SK-N-SH treated with all-trans-retinoic acid at 6 μM for 48 hours (cell line): Measurements from ENCODE around the gene NFE2L1.

ENCODE experiments used
- ATAC-seq: fragments of 200-7000 bp; cut with Tn5 transposase; 3 replicates; pipeline ENCODE4 v1.9.1; 2020; ENCODE audit warnings: mild to moderate bottlenecking, moderate library complexity
- ARNTL ChIP-seq: fragments of 450-650 bp; formaldehyde crosslinking; IDR thresholded peaks from 2 replicates; pipeline ENCODE4 v1.5.0; 2020; ENCODE audit warnings: low read depth, mild to moderate bottlenecking, moderate library complexity, borderline replicate concordance
- BACH2 ChIP-seq: fragments of 250-450 bp; sonication (Bioruptor Pico); IDR thresholded peaks from 2 replicates; pipeline ENCODE4 v1.9.0; 2021; ENCODE audit warnings: mild to moderate bottlenecking, borderline replicate concordance
- CSDC2 ChIP-seq: fragments of 250-450 bp; sonication (Bioruptor Pico); IDR thresholded peaks from 2 replicates; pipeline ENCODE4 v1.5.0; 2020; ENCODE audit warnings: mild to moderate bottlenecking, moderate library complexity
- ESRRG ChIP-seq: fragments of 250-450 bp; sonication (Bioruptor Pico); IDR thresholded peaks from 2 replicates; pipeline ENCODE4 v1.6.1; 2021; ENCODE audit warnings: mild to moderate bottlenecking
- ISL1 ChIP-seq: fragments of 250-450 bp; sonication (Bioruptor Pico); IDR thresholded peaks from 2 replicates; pipeline ENCODE4 v2.1.2; 2022; ENCODE audit warnings: mild to moderate bottlenecking, moderate library complexity
- OSR1 ChIP-seq: fragments of 250-450 bp; sonication (Bioruptor Pico); IDR thresholded peaks from 2 replicates; pipeline ENCODE4 v1.8.0; 2022; ENCODE audit warnings: moderate library complexity, mild to moderate bottlenecking, inconsistent platforms
- POU6F1 ChIP-seq: fragments of 250-450 bp; sonication (Bioruptor Pico); IDR thresholded peaks from 2 replicates; pipeline ENCODE4 v1.8.0; 2021; ENCODE audit warnings: low read depth, mild to moderate bottlenecking, moderate library complexity, borderline replicate concordance
- PPARA ChIP-seq: fragments of 250-450 bp; sonication (Bioruptor Pico); IDR thresholded peaks from 2 replicates; pipeline ENCODE4 v1.5.0; 2020; ENCODE audit warnings: mild to moderate bottlenecking, borderline replicate concordance
- SNAI2 ChIP-seq: fragments of 250-450 bp; sonication (Bioruptor Pico); IDR thresholded peaks from 2 replicates; pipeline ENCODE4 v1.5.0; 2020; ENCODE audit warnings: mild to moderate bottlenecking, moderate library complexity
- TCF4 ChIP-seq: fragments of 250-450 bp; sonication (Bioruptor Pico); IDR thresholded peaks from 2 replicates; pipeline ENCODE4 v1.8.0; 2021; ENCODE audit warnings: mild to moderate bottlenecking, moderate library complexity, borderline replicate concordance
- TOX ChIP-seq: fragments of 250-450 bp; sonication (Bioruptor Pico); IDR thresholded peaks from 2 replicates; pipeline ENCODE4 v1.8.0; 2021; ENCODE audit warnings: mild to moderate bottlenecking, moderate library complexity, borderline replicate concordance
- ZC3H10 ChIP-seq: fragments of 250-450 bp; sonication (Bioruptor Pico); IDR thresholded peaks from 2 replicates; pipeline ENCODE4 v1.5.1; 2021; ENCODE audit warnings: mild to moderate bottlenecking, moderate library complexity
- ZFP3 ChIP-seq: fragments of 250-450 bp; sonication (Bioruptor Pico); IDR thresholded peaks from 2 replicates; pipeline ENCODE4 v1.5.0; 2020; ENCODE audit warnings: mild to moderate bottlenecking, moderate library complexity
- ZNF565 ChIP-seq: fragments of 450-650 bp; formaldehyde crosslinking; conservative IDR thresholded peaks from 2 replicates; pipeline ENCODE4 v1.5.0; 2020; ENCODE audit warnings: low read depth, mild to moderate bottlenecking, moderate library complexity
- ZNF70 ChIP-seq: fragments of 450-650 bp; formaldehyde crosslinking; IDR thresholded peaks from 2 replicates; pipeline ENCODE4 v1.5.0; 2020; ENCODE audit warnings: mild to moderate bottlenecking, moderate library complexity
- ZNF8 ChIP-seq: fragments of 450-650 bp; formaldehyde crosslinking; IDR thresholded peaks from 2 replicates; pipeline ENCODE4 v1.5.0; 2020; ENCODE audit warnings: mild to moderate bottlenecking, moderate library complexity
- TF ChIP-seq, protein P1 (sequence below): fragments of 250-450 bp; sonication (Bioruptor Pico); IDR thresholded peaks from 2 replicates; pipeline ENCODE4 v1.5.1; 2020; ENCODE audit warnings: low read depth, mild to moderate bottlenecking, moderate library complexity
- TF ChIP-seq, protein P2 (sequence below): fragments of 250-450 bp; sonication (Bioruptor Pico); IDR thresholded peaks from 2 replicates; pipeline ENCODE4 v1.5.0; 2020; ENCODE audit warnings: mild to moderate bottlenecking, moderate library complexity
- TF ChIP-seq, protein P3 (sequence below): fragments of 250-450 bp; sonication (Bioruptor Pico); IDR thresholded peaks from 2 replicates; pipeline ENCODE4 v1.8.0; 2020; ENCODE audit warnings: mild to moderate bottlenecking, moderate library complexity, borderline replicate concordance
- TF ChIP-seq, protein P4 (sequence below): fragments of 250-450 bp; sonication (Bioruptor Pico); IDR thresholded peaks from 2 replicates; pipeline ENCODE4 v1.5.1; 2021; ENCODE audit warnings: mild to moderate bottlenecking, moderate library complexity

Gene NFE2L1

GRCh38 chr17:48047741-48048383 is at the start of gene NFE2L1:
NFE2L1 (plus strand) TSS chr17:48048359; CDS start chr17:48051119, 2,760 bp downstream.
- TF ChIP-seq TCF4 (peak; percentile 39; the same call in 1 of the 2 replicates), ESRRG (no peak), CSDC2 (CRISPR knock-in tag) (peak; percentile 98), ZFP3 (CRISPR knock-in tag) (peak; percentile 88), ZC3H10 (CRISPR knock-in tag) (no peak), POU6F1 (CRISPR knock-in tag) (peak; percentile 75; the same call in 1 of the 2 replicates), ZNF8 (CRISPR knock-in tag) (peak; percentile 52; the same call in 1 of the 2 replicates), ARNTL (CRISPR knock-in tag) (no peak)
- TF ChIP-seq, protein P1, sequence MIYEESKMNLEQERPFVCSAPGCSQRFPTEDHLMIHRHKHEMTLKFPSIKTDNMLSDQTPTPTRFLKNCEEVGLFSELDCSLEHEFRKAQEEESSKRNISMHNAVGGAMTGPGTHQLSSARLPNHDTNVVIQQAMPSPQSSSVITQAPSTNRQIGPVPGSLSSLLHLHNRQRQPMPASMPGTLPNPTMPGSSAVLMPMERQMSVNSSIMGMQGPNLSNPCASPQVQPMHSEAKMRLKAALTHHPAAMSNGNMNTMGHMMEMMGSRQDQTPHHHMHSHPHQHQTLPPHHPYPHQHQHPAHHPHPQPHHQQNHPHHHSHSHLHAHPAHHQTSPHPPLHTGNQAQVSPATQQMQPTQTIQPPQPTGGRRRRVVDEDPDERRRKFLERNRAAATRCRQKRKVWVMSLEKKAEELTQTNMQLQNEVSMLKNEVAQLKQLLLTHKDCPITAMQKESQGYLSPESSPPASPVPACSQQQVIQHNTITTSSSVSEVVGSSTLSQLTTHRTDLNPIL (CRISPR knock-in tag), result no peak
- TF ChIP-seq, protein P2, sequence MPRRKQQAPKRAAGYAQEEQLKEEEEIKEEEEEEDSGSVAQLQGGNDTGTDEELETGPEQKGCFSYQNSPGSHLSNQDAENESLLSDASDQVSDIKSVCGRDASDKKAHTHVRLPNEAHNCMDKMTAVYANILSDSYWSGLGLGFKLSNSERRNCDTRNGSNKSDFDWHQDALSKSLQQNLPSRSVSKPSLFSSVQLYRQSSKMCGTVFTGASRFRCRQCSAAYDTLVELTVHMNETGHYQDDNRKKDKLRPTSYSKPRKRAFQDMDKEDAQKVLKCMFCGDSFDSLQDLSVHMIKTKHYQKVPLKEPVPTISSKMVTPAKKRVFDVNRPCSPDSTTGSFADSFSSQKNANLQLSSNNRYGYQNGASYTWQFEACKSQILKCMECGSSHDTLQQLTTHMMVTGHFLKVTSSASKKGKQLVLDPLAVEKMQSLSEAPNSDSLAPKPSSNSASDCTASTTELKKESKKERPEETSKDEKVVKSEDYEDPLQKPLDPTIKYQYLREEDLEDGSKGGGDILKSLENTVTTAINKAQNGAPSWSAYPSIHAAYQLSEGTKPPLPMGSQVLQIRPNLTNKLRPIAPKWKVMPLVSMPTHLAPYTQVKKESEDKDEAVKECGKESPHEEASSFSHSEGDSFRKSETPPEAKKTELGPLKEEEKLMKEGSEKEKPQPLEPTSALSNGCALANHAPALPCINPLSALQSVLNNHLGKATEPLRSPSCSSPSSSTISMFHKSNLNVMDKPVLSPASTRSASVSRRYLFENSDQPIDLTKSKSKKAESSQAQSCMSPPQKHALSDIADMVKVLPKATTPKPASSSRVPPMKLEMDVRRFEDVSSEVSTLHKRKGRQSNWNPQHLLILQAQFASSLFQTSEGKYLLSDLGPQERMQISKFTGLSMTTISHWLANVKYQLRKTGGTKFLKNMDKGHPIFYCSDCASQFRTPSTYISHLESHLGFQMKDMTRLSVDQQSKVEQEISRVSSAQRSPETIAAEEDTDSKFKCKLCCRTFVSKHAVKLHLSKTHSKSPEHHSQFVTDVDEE (CRISPR knock-in tag), result peak; percentile 83
- TF ChIP-seq, protein P3, sequence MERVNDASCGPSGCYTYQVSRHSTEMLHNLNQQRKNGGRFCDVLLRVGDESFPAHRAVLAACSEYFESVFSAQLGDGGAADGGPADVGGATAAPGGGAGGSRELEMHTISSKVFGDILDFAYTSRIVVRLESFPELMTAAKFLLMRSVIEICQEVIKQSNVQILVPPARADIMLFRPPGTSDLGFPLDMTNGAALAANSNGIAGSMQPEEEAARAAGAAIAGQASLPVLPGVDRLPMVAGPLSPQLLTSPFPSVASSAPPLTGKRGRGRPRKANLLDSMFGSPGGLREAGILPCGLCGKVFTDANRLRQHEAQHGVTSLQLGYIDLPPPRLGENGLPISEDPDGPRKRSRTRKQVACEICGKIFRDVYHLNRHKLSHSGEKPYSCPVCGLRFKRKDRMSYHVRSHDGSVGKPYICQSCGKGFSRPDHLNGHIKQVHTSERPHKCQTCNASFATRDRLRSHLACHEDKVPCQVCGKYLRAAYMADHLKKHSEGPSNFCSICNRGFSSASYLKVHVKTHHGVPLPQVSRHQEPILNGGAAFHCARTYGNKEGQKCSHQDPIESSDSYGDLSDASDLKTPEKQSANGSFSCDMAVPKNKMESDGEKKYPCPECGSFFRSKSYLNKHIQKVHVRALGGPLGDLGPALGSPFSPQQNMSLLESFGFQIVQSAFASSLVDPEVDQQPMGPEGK (CRISPR knock-in tag), result peak; percentile 72
- peak; percentile 93 for ATAC-seq

GRCh38 chr17:47999582-47999981 is 48.6 kb upstream of the NFE2L1 start:
- ATAC-seq, result no peak
- TF ChIP-seq ZNF70 (CRISPR knock-in tag) (no peak), ZC3H10 (CRISPR knock-in tag) (no peak), ARNTL (CRISPR knock-in tag) (no peak), ESRRG (no peak), SNAI2 (CRISPR knock-in tag) (no peak), BACH2 (CRISPR knock-in tag) (no peak), TOX (CRISPR knock-in tag) (no peak), CSDC2 (CRISPR knock-in tag) (no peak), OSR1 (CRISPR knock-in tag) (no peak), ZNF565 (CRISPR knock-in tag) (no peak), TCF4 (no peak), ISL1 (CRISPR knock-in tag) (no peak), POU6F1 (CRISPR knock-in tag) (no peak), PPARA (CRISPR knock-in tag) (no peak)
- TF ChIP-seq, protein P2 (CRISPR knock-in tag), result no peak
- TF ChIP-seq, protein P4, sequence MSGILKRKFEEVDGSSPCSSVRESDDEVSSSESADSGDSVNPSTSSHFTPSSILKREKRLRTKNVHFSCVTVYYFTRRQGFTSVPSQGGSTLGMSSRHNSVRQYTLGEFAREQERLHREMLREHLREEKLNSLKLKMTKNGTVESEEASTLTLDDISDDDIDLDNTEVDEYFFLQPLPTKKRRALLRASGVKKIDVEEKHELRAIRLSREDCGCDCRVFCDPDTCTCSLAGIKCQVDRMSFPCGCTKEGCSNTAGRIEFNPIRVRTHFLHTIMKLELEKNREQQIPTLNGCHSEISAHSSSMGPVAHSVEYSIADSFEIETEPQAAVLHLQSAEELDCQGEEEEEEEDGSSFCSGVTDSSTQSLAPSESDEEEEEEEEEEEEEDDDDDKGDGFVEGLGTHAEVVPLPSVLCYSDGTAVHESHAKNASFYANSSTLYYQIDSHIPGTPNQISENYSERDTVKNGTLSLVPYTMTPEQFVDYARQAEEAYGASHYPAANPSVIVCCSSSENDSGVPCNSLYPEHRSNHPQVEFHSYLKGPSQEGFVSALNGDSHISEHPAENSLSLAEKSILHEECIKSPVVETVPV (CRISPR knock-in tag), result no peak
- TF ChIP-seq, protein P3 (CRISPR knock-in tag), result no peak
- TF ChIP-seq, protein P1 (CRISPR knock-in tag), result no peak
